Measurements from ENCODE around the gene CD9.
"Not testable (repeated sequence)": the region's sequence is repeated elsewhere in the genome, so short reads cannot be mapped to it uniquely, and the experiment has no call there.

CD9 gene

GRCh38 chr12:6180268-6181051 lies 19.7 kb upstream of the CD9 start:
- peak; percentile 64 for DNase-seq

GRCh38 chr12:6181166-6181565 lies 19.0 kb upstream of the CD9 start:
- DNase-seq, result no peak

DNA sequence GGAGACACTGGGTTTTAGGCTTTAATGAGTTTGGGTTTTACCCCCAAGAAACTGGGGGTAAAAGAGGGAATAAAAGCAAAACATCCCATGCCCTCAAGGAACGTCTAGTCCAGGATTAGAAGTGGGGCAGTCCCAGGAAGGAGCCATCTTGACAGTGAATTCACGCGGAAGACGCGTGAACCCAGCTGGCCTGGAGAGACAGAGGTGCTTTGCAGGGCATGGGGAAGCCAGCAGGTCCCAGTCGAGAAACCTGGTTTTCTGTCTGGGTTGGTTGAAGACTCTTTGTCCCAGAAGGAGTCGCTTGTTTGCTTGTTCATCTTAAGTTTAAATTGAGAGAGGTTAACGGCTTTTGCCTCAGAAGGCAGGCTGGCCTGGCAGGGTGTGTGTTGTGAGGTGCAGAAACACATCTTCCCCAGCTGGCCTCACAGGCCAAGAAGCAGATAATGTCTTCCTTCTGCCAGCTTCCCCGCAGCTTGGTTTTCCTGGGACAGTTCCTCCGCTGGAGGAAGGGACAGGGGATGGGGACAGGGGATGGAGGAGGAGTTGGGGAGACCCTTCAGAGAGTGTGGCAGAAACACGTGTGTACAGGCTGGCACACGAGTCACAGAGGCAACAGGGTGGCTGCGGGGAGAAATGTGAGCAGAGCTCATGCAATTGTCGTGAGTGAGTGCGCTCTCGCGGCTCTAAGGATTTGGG lies 18.5 kb upstream of the CD9 start:
- no peak for DNase-seq

GRCh38 chr12:6182279-6182898 lies 17.8 kb upstream of the CD9 start:
- DNase-seq, result peak; percentile 79

DNA sequence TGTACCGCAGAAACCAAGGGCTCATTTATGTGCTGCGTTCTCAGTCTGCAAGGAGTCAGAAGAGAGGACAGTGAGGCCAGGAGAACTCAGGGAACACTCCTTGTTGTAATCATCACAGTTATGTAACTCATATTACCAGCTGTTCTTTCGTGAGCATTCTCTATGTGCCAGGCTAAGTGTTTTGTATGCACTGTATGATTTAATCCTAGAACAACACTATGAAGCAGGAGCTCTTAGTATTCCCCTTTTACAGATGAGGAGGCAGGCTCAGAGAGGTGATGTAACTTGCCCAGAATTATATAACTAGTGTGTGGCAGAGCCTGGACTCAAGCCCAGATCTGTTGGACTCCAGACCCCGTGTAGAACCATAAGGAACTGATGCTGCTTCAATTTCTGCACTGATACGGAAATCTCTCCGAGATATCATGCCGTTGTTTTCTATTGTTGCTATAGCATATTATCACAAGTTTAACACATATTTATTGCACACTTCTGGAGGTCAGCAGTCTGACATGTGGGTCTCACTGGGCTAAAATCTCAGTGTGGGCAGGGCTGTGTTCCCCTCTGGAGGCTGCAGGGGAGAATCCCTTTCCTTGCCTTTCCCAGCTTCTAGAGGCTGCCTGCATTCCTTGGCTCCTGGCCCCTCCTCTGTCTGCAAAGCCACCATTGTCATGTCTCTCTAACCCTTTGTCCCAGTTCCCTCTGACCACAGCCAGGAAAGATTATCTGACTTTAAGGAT lies 16.3 kb upstream of the CD9 start:
- DNase-seq, result no peak

GRCh38 chr12:6185961-6186827 lies 14.0 kb upstream of the CD9 start:
- DNase-seq, result no peak

DNA sequence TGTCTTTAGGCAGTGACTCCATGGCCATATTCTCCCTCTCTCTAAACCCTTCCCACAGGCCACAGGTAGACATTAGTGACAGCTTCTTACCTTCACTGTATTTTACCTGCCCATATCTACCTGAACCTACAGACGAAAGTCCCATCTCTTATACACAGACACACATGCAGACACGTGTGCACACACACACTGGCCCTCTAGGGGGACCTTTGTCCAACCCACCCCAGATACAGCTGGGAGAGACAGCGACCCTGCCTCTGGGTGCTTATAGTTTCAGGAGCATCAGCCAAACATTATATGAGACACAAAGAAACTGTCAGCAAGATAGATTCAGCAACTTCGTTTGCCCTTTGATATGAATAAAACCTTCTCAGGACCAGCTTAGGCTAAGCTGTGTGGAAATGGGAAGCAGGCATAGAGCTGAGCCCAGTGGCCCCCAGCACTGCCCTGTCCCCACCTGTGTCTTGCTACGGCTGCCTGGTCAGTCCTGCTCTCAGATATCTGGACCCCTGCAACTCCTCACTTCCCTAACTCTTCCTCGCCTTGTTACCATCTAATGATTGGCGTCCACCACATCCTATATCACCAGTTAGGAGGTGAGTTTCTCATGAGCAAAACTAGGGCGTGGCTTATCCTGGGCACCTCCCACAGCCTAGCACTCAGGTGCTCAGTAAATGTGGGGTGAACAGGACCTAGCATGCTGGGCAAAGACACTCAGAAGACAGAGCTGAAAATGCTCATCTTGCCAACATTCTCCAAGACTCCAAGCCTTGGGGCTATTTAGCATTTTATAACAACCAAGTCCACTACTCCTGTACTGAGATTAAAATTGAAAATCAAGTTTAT lies 12.0 kb upstream of the CD9 start:
- DNase-seq, result no peak

DNA sequence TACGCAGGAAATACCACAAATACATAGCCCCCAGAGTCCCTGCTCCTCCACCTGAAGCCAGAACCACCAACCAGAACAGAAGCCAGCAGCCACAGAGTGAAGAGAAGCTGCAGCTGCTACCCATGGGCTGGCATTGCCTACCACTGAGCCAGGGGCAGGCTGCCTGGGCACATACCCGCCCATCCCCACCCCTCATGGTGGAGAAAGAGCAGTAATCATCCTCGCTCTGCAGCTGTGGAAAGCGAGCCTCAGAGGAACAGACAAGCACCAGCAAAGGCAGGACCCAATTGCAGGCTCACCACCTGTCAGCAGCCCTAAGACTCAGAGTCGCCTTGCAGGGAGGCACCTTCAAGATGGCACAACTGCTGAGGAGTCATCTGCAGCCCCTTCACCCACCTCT lies 11.2 kb upstream of the CD9 start:
- DNase-seq, result no peak

- not testable (repeated sequence) for DNase-seq
Observed at GRCh38 chr12:6189952-6190598, 10.1 kb upstream of the CD9 start.

DNA sequence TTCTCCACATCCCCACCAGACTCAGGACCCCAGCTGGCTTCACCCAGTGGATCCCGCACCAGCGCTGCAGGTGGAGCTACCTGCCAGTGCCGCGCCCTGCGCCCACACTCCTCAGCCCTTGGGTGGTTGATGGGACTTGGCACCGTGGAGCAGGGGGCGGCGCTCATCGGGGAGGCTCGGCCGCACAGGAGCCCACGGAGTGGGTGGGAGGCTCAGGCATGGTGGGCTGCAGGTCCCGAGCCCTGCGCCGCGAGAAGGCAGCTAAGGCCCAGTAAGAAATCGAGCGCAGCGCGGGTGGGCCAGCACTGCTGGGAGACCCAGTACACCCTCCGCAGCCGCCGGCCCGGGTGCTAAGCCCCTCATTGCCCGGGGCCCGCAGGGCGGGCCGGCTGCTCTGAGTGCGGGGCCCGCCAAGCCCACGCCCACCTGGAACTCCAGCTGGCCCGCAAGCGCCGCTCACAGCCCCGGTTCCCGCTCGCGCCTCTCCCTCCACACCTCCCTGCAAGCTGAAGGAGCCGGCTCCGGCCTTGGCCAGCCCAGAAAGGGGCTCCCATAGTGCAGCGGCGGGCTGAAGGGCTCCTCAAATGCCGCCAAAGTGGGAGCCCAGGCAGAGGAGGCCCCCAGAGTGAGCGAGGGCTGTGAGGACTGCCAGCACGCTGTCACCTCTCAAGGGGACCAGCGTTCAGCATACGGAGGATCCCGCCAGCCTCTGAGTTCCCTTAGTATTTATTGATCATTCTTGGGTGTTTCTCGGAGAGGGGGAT lies 9.3 kb upstream of the CD9 start:
- DNase-seq, result not testable (repeated sequence)

DNA sequence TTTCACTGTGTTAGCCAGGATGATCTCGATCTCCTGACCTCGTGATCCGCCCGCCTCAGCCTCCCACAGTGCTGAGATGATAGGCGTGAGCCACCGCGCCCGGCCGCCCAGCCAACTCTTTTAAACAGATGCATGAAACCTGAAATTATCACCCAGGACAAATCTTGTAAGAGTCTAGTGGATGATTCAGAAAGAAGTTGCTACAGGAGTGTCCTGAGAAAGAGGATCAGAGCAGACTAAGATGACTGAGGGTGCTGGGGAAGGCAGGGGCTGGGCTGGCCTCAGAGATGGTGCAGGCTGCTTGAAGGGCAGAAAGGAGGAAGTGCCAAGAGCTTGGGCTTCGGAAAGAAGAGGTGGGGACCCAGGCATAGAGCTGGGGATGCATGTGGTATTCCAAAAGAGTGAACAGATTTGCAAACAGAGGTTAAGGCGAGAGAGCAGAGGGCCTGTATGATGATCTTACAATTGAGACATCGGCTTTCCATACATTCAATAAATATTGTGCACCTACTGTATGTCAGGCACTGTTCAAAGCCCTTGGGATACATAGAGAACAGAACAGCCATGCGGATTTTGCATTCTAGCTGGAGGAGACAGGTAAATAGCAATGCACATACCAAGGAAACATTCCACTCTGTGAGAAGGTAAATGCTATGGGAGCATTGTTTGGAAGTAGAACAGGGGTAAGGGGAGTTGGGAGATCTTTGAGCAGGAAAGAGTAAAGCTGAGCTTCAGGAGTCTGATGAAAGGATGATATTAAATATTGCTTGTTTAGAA lies 7.4 kb upstream of the CD9 start:
- DNase-seq, result no peak

DNA sequence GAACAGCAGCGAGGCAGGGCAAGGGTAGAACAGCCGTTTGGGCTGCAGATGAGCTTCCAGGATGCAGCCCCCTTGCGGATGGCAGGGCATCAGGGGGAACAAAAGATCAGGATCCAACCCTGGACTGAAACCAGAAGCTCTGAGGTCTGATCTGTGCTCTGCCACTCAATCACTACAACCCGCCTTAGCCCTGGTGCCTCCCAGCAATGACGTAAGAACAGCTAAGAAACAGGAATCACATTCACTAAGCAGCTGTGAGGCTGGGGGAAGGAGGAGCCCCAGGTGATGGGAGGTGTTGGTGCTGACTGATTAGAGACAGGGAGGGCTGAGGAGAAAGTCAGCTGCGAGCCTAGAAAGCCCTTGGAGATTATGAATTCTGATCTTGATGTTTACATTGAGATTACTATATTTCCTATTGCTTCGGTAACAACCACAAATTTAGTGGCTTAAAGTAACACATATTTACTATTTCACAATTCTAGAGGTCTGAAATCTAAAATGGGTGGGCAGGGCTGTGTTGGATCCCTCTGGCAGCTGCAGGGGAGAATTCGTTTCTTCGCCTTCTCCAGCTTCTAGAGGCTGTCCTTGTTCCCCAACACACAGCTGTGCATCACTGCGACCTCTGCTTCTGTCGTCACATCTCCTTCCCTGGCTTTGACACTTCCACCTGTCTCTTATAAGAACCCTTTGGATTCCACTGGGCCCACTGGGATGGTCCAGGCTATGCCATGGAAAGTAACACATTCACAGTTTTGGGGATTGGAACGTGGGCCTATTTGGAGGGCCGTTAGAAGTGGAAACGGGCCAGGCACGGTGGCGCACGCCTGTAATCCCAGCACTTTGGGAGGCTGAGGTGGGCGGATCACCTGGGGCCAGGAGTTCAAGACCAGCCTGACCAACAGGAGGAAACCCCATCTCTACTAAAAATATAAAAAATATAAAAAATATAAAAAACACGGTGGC lies 6.1 kb upstream of the CD9 start:
- no peak for DNase-seq

DNA sequence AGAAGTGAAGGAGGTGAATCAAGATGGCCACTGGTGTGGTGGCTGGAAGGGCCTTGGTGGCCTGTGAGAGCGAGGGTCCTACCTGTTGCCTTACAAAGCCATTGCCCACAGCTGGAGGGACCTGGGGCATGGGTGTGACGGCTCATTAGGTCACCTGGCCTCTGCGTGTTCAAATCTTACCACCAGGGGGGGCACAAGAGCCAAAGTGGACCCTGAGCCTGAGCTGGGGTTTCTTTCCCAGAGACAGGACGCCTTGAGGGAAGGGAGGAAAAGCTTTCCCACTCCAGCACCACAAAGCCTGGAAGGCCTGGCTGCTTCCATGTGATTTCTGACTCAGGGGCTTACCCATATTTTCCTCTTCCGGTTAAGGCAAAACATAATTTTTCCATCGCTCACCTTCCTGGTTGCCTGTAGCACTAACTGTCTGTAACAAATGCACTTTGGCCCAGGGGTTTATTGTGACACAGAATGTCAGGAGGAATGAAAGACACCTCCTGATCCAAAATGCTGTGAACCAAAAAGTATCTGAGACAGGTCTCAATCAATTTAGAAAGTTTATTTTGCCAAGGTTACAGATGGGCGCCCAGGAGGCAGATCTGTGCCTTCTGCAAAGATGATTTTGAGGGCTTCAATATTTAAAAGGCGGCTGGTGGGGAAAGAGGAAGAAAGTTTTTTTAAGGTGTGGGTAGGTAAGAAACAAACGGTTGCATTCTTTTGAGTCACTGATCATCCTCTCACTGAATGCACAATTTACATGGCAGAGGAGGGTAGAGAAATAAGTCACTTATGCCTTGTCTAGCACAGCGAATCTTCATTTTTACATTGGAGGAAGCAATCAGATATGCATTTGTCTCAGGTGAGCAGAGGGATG lies 4.3 kb upstream of the CD9 start:
- DNase-seq, result peak; percentile 90

DNA sequence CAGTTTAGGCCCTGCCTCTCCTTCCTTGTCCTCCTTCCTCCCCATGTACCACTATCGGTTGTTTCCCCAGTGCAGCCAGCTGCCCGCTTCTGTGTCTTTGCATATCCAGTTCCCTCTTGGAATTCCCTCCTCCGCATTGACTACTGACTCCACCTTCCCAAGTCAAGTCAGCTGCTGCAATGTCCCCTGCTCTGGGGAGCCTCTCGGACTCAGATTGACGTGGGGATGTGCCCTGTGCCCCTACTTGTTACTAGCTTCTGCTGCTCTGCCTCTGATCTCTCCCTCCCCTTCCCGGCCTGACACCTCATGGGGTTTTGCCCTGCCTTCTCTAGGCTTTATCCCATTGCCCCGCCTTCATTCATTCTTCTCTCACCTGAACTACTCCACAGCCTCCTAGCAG lies 2.1 kb upstream of the CD9 start:
- no peak for DNase-seq

GRCh38 chr12:6198556-6198955 lies 1.6 kb upstream of the CD9 start:
- no peak for DNase-seq

DNA sequence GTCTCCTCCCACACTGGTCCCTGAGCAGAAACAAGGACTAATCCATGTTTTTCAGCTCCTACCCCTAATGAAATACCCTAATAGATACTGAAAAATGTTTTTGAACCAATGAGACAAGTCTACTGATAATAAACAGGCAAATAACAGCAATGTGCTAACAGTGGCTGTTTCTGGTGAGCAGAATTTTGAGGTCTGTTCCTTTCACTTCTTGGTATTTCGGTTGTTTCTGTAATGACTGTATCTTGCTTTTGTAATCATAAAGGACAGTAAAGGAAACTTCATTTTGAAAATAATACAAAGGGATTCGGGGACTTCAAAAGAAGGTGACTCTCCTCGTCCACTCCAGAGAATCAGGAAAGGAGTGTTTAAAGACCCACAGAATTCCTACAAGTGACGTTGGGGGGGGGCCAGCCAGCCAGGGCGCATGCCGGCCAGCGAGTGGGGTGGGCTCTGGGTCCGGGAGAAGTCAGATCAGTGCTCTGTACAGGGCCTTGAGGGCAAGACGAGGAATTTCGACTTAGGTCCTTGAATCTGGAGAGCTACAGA lies 1.1 kb upstream of the CD9 start:
- no peak for DNase-seq

Data from femur (tissue), 1 donor.